ENCODE data around the gene MYOCOS.

The MYOCOS gene

DNA sequence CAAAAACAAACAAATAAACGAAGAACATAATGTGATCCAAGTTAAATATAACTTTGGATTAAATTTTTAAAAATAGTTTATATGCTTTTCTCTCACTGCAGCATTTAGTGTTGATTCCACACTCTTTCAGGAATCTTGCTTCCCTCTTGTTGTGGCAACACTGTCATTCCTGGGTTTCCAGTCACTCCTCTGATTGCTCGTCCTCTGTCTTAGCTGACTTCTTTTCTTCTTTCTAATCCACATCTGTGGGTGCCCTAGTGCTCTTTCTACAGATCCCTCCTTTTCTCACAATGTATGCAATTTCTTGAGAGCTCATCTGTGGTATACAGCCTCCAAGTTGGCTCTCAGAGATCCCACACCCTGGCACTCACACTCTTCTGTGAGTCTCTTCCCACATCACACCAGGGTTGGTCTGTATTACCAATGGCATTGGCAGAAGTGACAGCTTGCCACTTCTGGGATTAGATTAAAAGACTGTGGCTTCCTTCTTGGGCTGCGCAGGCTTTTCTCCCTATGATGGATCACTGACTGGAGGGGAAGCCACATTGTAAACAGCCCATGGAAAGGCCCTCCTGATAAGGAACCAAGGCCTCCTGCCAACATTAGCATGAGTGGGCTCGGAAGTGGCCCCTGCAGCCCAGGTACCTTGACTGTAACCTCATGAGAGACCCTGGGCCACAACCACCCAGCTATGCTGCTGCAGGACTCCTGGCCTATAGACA is 42.0 kb downstream of the MYOCOS start:
- DNase-seq: no peak

GRCh38 chr1:171664976-171665375 is 42.9 kb downstream of the MYOCOS start:
- DNase-seq: no peak

GRCh38 chr1:171666114-171666769 is 44.2 kb downstream of the MYOCOS start:
- no peak for DNase-seq

DNA sequence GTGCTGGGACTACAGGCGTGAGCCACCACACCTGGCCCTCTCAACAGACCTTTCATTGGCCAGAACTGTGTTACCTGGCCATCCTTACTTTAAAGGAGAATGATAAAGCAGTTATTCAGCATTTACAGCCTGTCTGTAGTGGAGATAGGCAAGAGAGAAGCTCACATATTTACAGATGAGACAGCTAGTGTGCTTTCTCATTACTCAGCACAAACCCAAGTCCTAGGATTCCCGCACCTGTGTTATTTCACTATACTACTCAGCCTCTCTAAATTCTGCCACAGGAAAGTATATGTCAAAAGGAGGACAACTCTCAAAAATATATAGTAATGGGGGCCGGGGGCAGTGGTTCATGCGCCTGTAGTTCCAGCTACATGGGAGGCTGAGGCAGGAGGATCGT is 46.3 kb downstream of the MYOCOS start:
- DNase-seq: no peak

DNA sequence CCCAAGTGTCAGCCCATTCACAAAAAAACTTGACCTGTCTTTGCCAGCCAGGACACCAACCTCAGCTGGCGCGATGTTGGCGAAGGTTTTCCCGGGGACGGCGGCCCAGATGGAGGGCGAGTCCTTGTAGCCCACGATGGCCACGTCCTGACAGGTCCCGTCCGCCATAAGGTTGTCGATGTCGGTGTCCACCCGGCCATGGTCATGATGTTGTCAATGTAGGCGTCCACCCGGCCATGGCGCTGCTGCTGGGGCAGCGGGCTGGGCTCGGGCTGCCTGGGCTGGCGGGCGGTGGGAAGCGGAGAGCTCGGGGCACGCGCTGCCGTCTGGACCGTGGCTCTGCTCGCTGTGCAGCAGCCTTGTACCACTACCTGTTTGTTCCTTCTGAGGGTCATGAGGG is 48.7 kb downstream of the MYOCOS start:
- no peak for DNase-seq

- DNase-seq: no peak
Measured at GRCh38 chr1:171674431-171675405, 52.7 kb downstream of the MYOCOS start.

Measured in activated CD4-positive, alpha-beta T cell treated with anti-CD3 and anti-CD28 coated beads, Interleukin-2, amount 50 U/mL, for 16 hours (primary cell).